ENCODE results near the gene SPPL3. TPM values are rescaled to one million over a fixed set of nuclear protein-coding genes. Genes with fewer than 3 reads are reported as not detected.

Gene SPPL3
- total RNA-seq, 1 experiment from 2014 or later, result 51.1 TPM

GRCh38 chr12:120739031-120739762, 165.0 kb downstream of the SPPL3 start:
- Histone ChIP-seq H3K4me3 (ENCODE audit: low read depth in 2 of 2, low read length in 2 of 2) (no peak overlapping the region), H3K9me3 (ENCODE audit: control insufficient read depth, insufficient read depth, low read depth, low read length) (no peaks in the 10 kb centered on the region), H3K27ac (ENCODE audit: low read length) (no peak overlapping the region), H3K4me1 (ENCODE audit: control insufficient read depth, insufficient read depth, low read length) (no peaks in the 10 kb centered on the region), H3K27me3 (ENCODE audit: control insufficient read depth, insufficient read depth, low read length) (no peaks in the 10 kb centered on the region), H3K36me3 (ENCODE audit: control insufficient read depth, insufficient read depth, low read length) (no peaks in the 10 kb centered on the region)
- BruUV-seq (replicated peaks), result no TSS peak
- POLR2A ChIA-PET, result no interaction called here
- ATAC-seq (no peak), DNase-seq (ENCODE audit: low read depth, low spot score) (no peak)
- intact Hi-C loops (cut with micrococcal nuclease; ENCODE audit: unreplicated experiment), result no loop called here
- in situ Hi-C loops (cut with HindIII; ENCODE audit: low pct_unique_long_range_greater_than_20kb, low sequenced_read_pairs), result no loop called here
- CTCF ChIA-PET, result no interaction called here
- TF ChIP-seq, protein P1, sequence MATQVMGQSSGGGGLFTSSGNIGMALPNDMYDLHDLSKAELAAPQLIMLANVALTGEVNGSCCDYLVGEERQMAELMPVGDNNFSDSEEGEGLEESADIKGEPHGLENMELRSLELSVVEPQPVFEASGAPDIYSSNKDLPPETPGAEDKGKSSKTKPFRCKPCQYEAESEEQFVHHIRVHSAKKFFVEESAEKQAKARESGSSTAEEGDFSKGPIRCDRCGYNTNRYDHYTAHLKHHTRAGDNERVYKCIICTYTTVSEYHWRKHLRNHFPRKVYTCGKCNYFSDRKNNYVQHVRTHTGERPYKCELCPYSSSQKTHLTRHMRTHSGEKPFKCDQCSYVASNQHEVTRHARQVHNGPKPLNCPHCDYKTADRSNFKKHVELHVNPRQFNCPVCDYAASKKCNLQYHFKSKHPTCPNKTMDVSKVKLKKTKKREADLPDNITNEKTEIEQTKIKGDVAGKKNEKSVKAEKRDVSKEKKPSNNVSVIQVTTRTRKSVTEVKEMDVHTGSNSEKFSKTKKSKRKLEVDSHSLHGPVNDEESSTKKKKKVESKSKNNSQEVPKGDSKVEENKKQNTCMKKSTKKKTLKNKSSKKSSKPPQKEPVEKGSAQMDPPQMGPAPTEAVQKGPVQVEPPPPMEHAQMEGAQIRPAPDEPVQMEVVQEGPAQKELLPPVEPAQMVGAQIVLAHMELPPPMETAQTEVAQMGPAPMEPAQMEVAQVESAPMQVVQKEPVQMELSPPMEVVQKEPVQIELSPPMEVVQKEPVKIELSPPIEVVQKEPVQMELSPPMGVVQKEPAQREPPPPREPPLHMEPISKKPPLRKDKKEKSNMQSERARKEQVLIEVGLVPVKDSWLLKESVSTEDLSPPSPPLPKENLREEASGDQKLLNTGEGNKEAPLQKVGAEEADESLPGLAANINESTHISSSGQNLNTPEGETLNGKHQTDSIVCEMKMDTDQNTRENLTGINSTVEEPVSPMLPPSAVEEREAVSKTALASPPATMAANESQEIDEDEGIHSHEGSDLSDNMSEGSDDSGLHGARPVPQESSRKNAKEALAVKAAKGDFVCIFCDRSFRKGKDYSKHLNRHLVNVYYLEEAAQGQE (IDR thresholded peaks at IDR 0.05; ENCODE audit: insufficient read depth in 1 of 2, low read depth in 2 of 2, low read length in 1 of 2), result no peak
- TF ChIP-seq CTCF (IDR thresholded peaks at IDR 0.05), result no peak
- no peak for TF ChIP-seq TCF7L2 (IDR thresholded peaks at IDR 0.05; ENCODE audit: low read depth, low read length)
- no peak for TF ChIP-seq POLR2AphosphoS5 (IDR thresholded peaks at IDR 0.05; ENCODE audit: low read depth, low read length)
- no peak for TF ChIP-seq SIN3A (IDR thresholded peaks at IDR 0.05; ENCODE audit: borderline replicate concordance, insufficient read depth, low read depth, low read length)

- no peak overlapping the region for H3K27ac ChIP-seq (ENCODE audit: low read length)
- DNase-seq (ENCODE audit: low read depth, low spot score) (no peak), ATAC-seq (no peak)
- no peaks in the 10 kb centered on the region for H3K27me3 ChIP-seq (ENCODE audit: control insufficient read depth, insufficient read depth, low read length)
- H3K4me3 ChIP-seq (ENCODE audit: low read depth in 2 of 2, low read length in 2 of 2), result no peak overlapping the region
- no TSS peak for BruUV-seq (replicated peaks)
- in situ Hi-C loops (cut with HindIII; ENCODE audit: low pct_unique_long_range_greater_than_20kb, low sequenced_read_pairs), result no loop called here
- H3K9me3 ChIP-seq (ENCODE audit: control insufficient read depth, insufficient read depth, low read depth, low read length), result no peaks in the 10 kb centered on the region
- no peaks in the 10 kb centered on the region for H3K4me1 ChIP-seq (ENCODE audit: control insufficient read depth, insufficient read depth, low read length)
- no peaks in the 10 kb centered on the region for H3K36me3 ChIP-seq (ENCODE audit: control insufficient read depth, insufficient read depth, low read length)
- POLR2A ChIA-PET, result no interaction called here
- intact Hi-C loops (cut with micrococcal nuclease; ENCODE audit: unreplicated experiment), result no loop called here
- CTCF ChIA-PET, result interaction anchor here (0.5 to 0.6 kb wide), 2 partner anchors 9 to 267 kb away, joined by 3 to 5 read pairs; no protein-coding TSS in a partner anchor
- TF ChIP-seq, protein P1 (IDR thresholded peaks at IDR 0.05; ENCODE audit: insufficient read depth in 1 of 2, low read depth in 2 of 2, low read length in 1 of 2), result no peak
- TF ChIP-seq SIN3A (IDR thresholded peaks at IDR 0.05; ENCODE audit: borderline replicate concordance, insufficient read depth, low read depth, low read length) (no peak), POLR2AphosphoS5 (IDR thresholded peaks at IDR 0.05; ENCODE audit: low read depth, low read length) (no peak)
Measured at GRCh38 chr12:120738252-120739030, 165.7 kb downstream of the SPPL3 start.
